Measurements from ENCODE around the gene SPRYD4. TPM values are rescaled to one million over a fixed set of nuclear protein-coding genes. Genes with fewer than 3 reads are reported as not detected.

SPRYD4 gene
- total RNA-seq, 2 experiments from 2014 or later = 3.2 to 3.3 TPM

- POLR2A ChIA-PET = interaction anchor here (0.6 to 0.7 kb wide), 2 partner anchors 34 to 113 kb away, joined by 3 read pairs; no protein-coding TSS in a partner anchor
- no peak overlapping the region for H3K27ac Mint-ChIP-seq
- intact Hi-C loops (cut with micrococcal nuclease) = no loop called here
Measured at GRCh38 chr12:56476143-56476542, 7.8 kb downstream of the SPRYD4 start.

GRCh38 chr12:56476972-56477432 lies 8.6 kb downstream of the SPRYD4 start:
- DNase-seq (no peak), ATAC-seq (no peak)
- intact Hi-C loops (cut with micrococcal nuclease) = no loop called here
- H3K27me3 Mint-ChIP-seq = no peaks in the 10 kb centered on the region
- ChIA-PET POLR2A (interaction anchor here (1.1 to 2.9 kb wide), 2 partner anchors 8 to 19 kb away, joined by 4 to 9 read pairs; partner anchors contain the start of gene SPRYD4), CTCF (no interaction called here)
- no peaks in the 10 kb centered on the region for H3K9me3 Mint-ChIP-seq
- no peak for TF ChIP-seq CTCF (IDR thresholded peaks at IDR 0.05)
- no peak overlapping the region for H3K4me3 Mint-ChIP-seq
- no peak overlapping the region for H3K27ac Mint-ChIP-seq
- H3K4me1 Mint-ChIP-seq (ENCODE audit: low read depth) = peaks cover 17% of the 10 kb centered on the region
- peaks cover 3% of the 10 kb centered on the region for H3K36me3 Mint-ChIP-seq (ENCODE audit: low read depth)

More at GRCh38 chr12:56476143-56476542, 7.8 kb downstream of the SPRYD4 start:
- DNase-seq (no peak), ATAC-seq (no peak)
- Mint-ChIP-seq H3K4me3 (no peak overlapping the region), H3K36me3 (ENCODE audit: low read depth) (peaks cover 8% of the 10 kb centered on the region), H3K4me1 (ENCODE audit: low read depth) (peaks cover 25% of the 10 kb centered on the region), H3K27me3 (no peaks in the 10 kb centered on the region), H3K9me3 (no peaks in the 10 kb centered on the region)
- CTCF ChIA-PET = no interaction called here
- TF ChIP-seq CTCF (IDR thresholded peaks at IDR 0.05) = no peak

GRCh38 chr12:56477521-56478225 lies 9.3 kb downstream of the SPRYD4 start:
- CTCF ChIA-PET = interaction anchor here (0.6 kb wide), 1 partner anchor 103 kb away, joined by 4 read pairs; no protein-coding TSS in a partner anchor
- DNase-seq (no peak), ATAC-seq (no peak)
- intact Hi-C loops (cut with micrococcal nuclease) = no loop called here
- no peak overlapping the region for H3K4me3 Mint-ChIP-seq
- peaks cover 15% of the 10 kb centered on the region for H3K4me1 Mint-ChIP-seq (ENCODE audit: low read depth)
- TF ChIP-seq CTCF (IDR thresholded peaks at IDR 0.05) = no peak
- peaks cover 2% of the 10 kb centered on the region for H3K36me3 Mint-ChIP-seq (ENCODE audit: low read depth)
- H3K9me3 Mint-ChIP-seq = no peaks in the 10 kb centered on the region
- H3K27me3 Mint-ChIP-seq = no peaks in the 10 kb centered on the region
- H3K27ac Mint-ChIP-seq = no peak overlapping the region
- POLR2A ChIA-PET = interaction anchor here (1.1 to 2.9 kb wide), 2 partner anchors 9 to 18 kb away, joined by 4 to 9 read pairs; partner anchors contain the start of gene SPRYD4

GRCh38 chr12:56479625-56480024 lies 11.2 kb downstream of the SPRYD4 start:
- DNase-seq (no peak), ATAC-seq (no peak)
- ChIA-PET POLR2A (interaction anchor here (2.9 kb wide), 1 partner anchor 11 kb away, joined by 9 read pairs; the partner anchor contains the start of gene SPRYD4), CTCF (interaction anchor here (1.0 to 1.5 kb wide), 2 partner anchors 11 to 17 kb away, joined by 3 to 4 read pairs; partner anchors contain the start of gene SPRYD4)
- no peak for TF ChIP-seq CTCF (IDR thresholded peaks at IDR 0.05)
- H3K36me3 Mint-ChIP-seq (ENCODE audit: low read depth) = no peaks in the 10 kb centered on the region
- H3K27me3 Mint-ChIP-seq = no peaks in the 10 kb centered on the region
- intact Hi-C loops (cut with micrococcal nuclease) = no loop called here
- no peak overlapping the region for H3K27ac Mint-ChIP-seq
- no peak overlapping the region for H3K4me3 Mint-ChIP-seq
- peaks cover 11% of the 10 kb centered on the region for H3K4me1 Mint-ChIP-seq (ENCODE audit: low read depth)
- no peaks in the 10 kb centered on the region for H3K9me3 Mint-ChIP-seq

GRCh38 chr12:56484566-56484965 lies 16.2 kb downstream of the SPRYD4 start:
- H3K4me1 Mint-ChIP-seq (ENCODE audit: low read depth) = peaks cover 27% of the 10 kb centered on the region
- ChIA-PET CTCF (interaction anchor here (1.2 to 1.8 kb wide), 3 partner anchors 11 to 110 kb away, joined by 5 to 6 read pairs (median 5); no protein-coding TSS in a partner anchor), POLR2A (interaction anchor here (1.1 kb wide), 1 partner anchor 14 kb away, joined by 3 read pairs; no protein-coding TSS in a partner anchor)
- H3K27ac Mint-ChIP-seq = no peak overlapping the region
- no peak for TF ChIP-seq CTCF (IDR thresholded peaks at IDR 0.05)
- H3K9me3 Mint-ChIP-seq = peaks cover 5% of the 10 kb centered on the region
- peaks cover 3% of the 10 kb centered on the region for H3K36me3 Mint-ChIP-seq (ENCODE audit: low read depth)
- intact Hi-C loops (cut with micrococcal nuclease) = no loop called here
- peaks cover 16% of the 10 kb centered on the region for H3K27me3 Mint-ChIP-seq
- DNase-seq (no peak), ATAC-seq (no peak)
- H3K4me3 Mint-ChIP-seq = no peak overlapping the region

Measured in activated CD8-positive, alpha-beta T cell treated with anti-CD3 and anti-CD28 coated beads for 36 hours (primary cell).